HL-60/S4 treated with retinoic acid at 250 ng/mL for 4 days and 3 days (cell line): ENCODE data around the gene PLEKHA4.
"Not testable (repeated sequence)": the region's sequence is repeated elsewhere in the genome, so short reads cannot be mapped to it uniquely, and the experiment has no call there.

Source experiments
- in situ Hi-C: fragments of 300-500 bp; cut with MboI; formaldehyde crosslinking; loops from 2 replicates; pipeline ENCODE4 v1.7.0; 2022; ENCODE audit warnings: low sequenced_read_pairs

PLEKHA4 gene

GRCh38 chr19:48887861-48888612 is 19.6 kb upstream of the PLEKHA4 start:
- in situ Hi-C loops = no loop called here

- in situ Hi-C loops = no loop called here
Observed at GRCh38 chr19:48883726-48884125, 15.3 kb upstream of the PLEKHA4 start.

GRCh38 chr19:48881741-48882657 is 13.6 kb upstream of the PLEKHA4 start:
- in situ Hi-C loops = no loop called here

- in situ Hi-C loops = not testable (repeated sequence)
Observed at GRCh38 chr19:48879696-48880095, 11.3 kb upstream of the PLEKHA4 start.

- in situ Hi-C loops = no loop called here
Observed at GRCh38 chr19:48879025-48879637, 10.7 kb upstream of the PLEKHA4 start.

GRCh38 chr19:48878196-48879024 is 10.0 kb upstream of the PLEKHA4 start:
- in situ Hi-C loops = no loop called here

GRCh38 chr19:48877855-48878195 is 9.4 kb upstream of the PLEKHA4 start:
- in situ Hi-C loops = no loop called here

- in situ Hi-C loops = not testable (repeated sequence)
Observed at GRCh38 chr19:48876043-48876981, 7.9 kb upstream of the PLEKHA4 start.

- in situ Hi-C loops = no loop called here
Observed at GRCh38 chr19:48874303-48875135, 6.1 kb upstream of the PLEKHA4 start.

- in situ Hi-C loops = no loop called here
Observed at GRCh38 chr19:48873476-48874302, 5.3 kb upstream of the PLEKHA4 start.

GRCh38 chr19:48872884-48873475 is 4.6 kb upstream of the PLEKHA4 start:
- in situ Hi-C loops = no loop called here

GRCh38 chr19:48872182-48872883 is 3.9 kb upstream of the PLEKHA4 start, which contains the start of gene PPP1R15A:
Gene PPP1R15A (plus strand): TSS chr19:48872421. CDS start chr19:48873234, 813 bp downstream.
- in situ Hi-C loops = no loop called here

GRCh38 chr19:48871471-48872181 is 3.2 kb upstream of the PLEKHA4 start:
- in situ Hi-C loops = not testable (repeated sequence)

GRCh38 chr19:48870048-48870447 is 1.6 kb upstream of the PLEKHA4 start:
- in situ Hi-C loops = no loop called here

GRCh38 chr19:48867746-48868113 is 687 bp downstream of the PLEKHA4 start:
- in situ Hi-C loops = no loop called here

- in situ Hi-C loops = no loop called here
Observed at GRCh38 chr19:48867123-48867745, 1.2 kb downstream of the PLEKHA4 start.
